Karpas-422 (cell line): Measurements from ENCODE around the gene TAL1. TPM values are rescaled to one million over a fixed set of nuclear protein-coding genes. Genes with fewer than 3 reads are reported as not detected.

ENCODE experiments used
- DNase-seq: peaks from one replicate; pipeline ENCODE4 v3.0.0-alpha.2; 2015
- H2AFZ ChIP-seq: fragments of 200-600 bp; sonication (generic); 2 replicates; pipeline ENCODE4 v1.6.1; 2014; ENCODE audit warnings: antibody characterized with exemption, low read length, mixed read lengths
- H3K27ac ChIP-seq: fragments of 200-600 bp; sonication (generic); 2 replicates; pipeline ENCODE4 v1.5.1; 2014; ENCODE audit warnings: mild to moderate bottlenecking, low read length, moderate library complexity
- H3K27me3 ChIP-seq: fragments of 200-600 bp; sonication (generic); 2 replicates; pipeline ENCODE4 v1.6.1; 2014; ENCODE audit warnings: low read length, mixed read lengths
- H3K36me3 ChIP-seq: fragments of 200-600 bp; sonication (generic); 2 replicates; pipeline ENCODE4 v1.6.1; 2014; ENCODE audit warnings: low read length, mixed read lengths; ENCODE audit not compliant: insufficient read depth
- H3K4me1 ChIP-seq: fragments of 200-600 bp; sonication (generic); 2 replicates; pipeline ENCODE4 v1.6.1; 2014; ENCODE audit warnings: mild to moderate bottlenecking, low read length, mixed read lengths
- H3K4me2 ChIP-seq: fragments of 200-600 bp; sonication (generic); 2 replicates; pipeline ENCODE4 v1.6.1; 2014; ENCODE audit warnings: low read length, low read depth, mild to moderate bottlenecking; ENCODE audit not compliant: poor library complexity, severe bottlenecking
- H3K4me3 ChIP-seq: fragments of 200-600 bp; sonication (generic); 2 replicates; pipeline ENCODE4 v1.5.1; 2014; ENCODE audit warnings: mild to moderate bottlenecking, antibody characterized with exemption, low read length, mixed read lengths
- H3K79me2 ChIP-seq: fragments of 200-600 bp; sonication (generic); 2 replicates; pipeline ENCODE4 v1.6.1; 2014; ENCODE audit warnings: mild to moderate bottlenecking, low read length, mixed read lengths
- H3K9ac ChIP-seq: fragments of 200-600 bp; sonication (generic); 2 replicates; pipeline ENCODE4 v1.6.0; 2014; ENCODE audit warnings: low read length
- H3K9me2 ChIP-seq: fragments of 200-600 bp; sonication (generic), shearing (Covaris generic); replicated peaks from 2 replicates; pipeline ENCODE4 v1.6.0; 2014; ENCODE audit warnings: mild to moderate bottlenecking, low read length, moderate library complexity; ENCODE audit not compliant: insufficient read depth
- H3K9me3 ChIP-seq: fragments of 300-700, 200-600 bp; sonication (generic); 2 replicates; pipeline ENCODE4 v1.6.1; 2014; ENCODE audit warnings: low read length, mixed read lengths
- H4K20me1 ChIP-seq: fragments of 200-600 bp; sonication (generic); 2 replicates; pipeline ENCODE4 v1.6.1; 2014; ENCODE audit warnings: mild to moderate bottlenecking, antibody characterized with exemption, low read length, low read depth; ENCODE audit not compliant: insufficient read depth
- total RNA-seq: library from RNA; depleted of rRNA; stranded (reverse); fragments of >200 nt; shearing (Covaris generic); gene quantifications from 2 replicates; pipeline ENCODE4 v1.2.3, GENCODE V29; 2014; ENCODE audit warnings: low replicate concordance

The TAL1 gene
- total RNA-seq, 1 experiment from 2014 or later = not detected

- Histone ChIP-seq H3K27me3 (no peaks in the 10 kb centered on the region), H3K9ac (no peak overlapping the region), H3K79me2 (no peaks in the 10 kb centered on the region)
Measured at GRCh38 chr1:47226839-47227215, 5.2 kb downstream of the TAL1 start.

GRCh38 chr1:47226121-47226838 is 5.7 kb downstream of the TAL1 start:
- H3K4me3 ChIP-seq = no peak overlapping the region
- no peaks in the 10 kb centered on the region for H3K4me1 ChIP-seq
- H4K20me1 ChIP-seq = no peaks in the 10 kb centered on the region
- H3K27ac ChIP-seq = no peak overlapping the region
- no peaks in the 10 kb centered on the region for H3K27me3 ChIP-seq
- no peak overlapping the region for H3K9ac ChIP-seq
- no peak overlapping the region for H2AFZ ChIP-seq
- no peak overlapping the region for H3K4me2 ChIP-seq
- H3K9me3 ChIP-seq = no peaks in the 10 kb centered on the region
- no peaks in the 10 kb centered on the region for H3K79me2 ChIP-seq
- DNase-seq = no peak
- no peaks in the 10 kb centered on the region for H3K36me3 ChIP-seq
- H3K9me2 ChIP-seq = no peaks in the 10 kb centered on the region

More at GRCh38 chr1:47226839-47227215, 5.2 kb downstream of the TAL1 start:
- Histone ChIP-seq H2AFZ (no peak overlapping the region), H4K20me1 (no peaks in the 10 kb centered on the region), H3K4me1 (no peaks in the 10 kb centered on the region), H3K27ac (no peak overlapping the region), H3K9me3 (no peaks in the 10 kb centered on the region), H3K4me2 (no peak overlapping the region), H3K36me3 (no peaks in the 10 kb centered on the region), H3K9me2 (no peaks in the 10 kb centered on the region), H3K4me3 (no peak overlapping the region)
- no peak for DNase-seq

- no peak overlapping the region for H3K4me2 ChIP-seq
- no peaks in the 10 kb centered on the region for H3K9me3 ChIP-seq
- H3K27me3 ChIP-seq = no peaks in the 10 kb centered on the region
- no peaks in the 10 kb centered on the region for H3K9me2 ChIP-seq
- H3K4me1 ChIP-seq = no peaks in the 10 kb centered on the region
- H3K27ac ChIP-seq = no peak overlapping the region
- no peak for DNase-seq
- H2AFZ ChIP-seq = no peak overlapping the region
- H4K20me1 ChIP-seq = no peaks in the 10 kb centered on the region
- no peak overlapping the region for H3K4me3 ChIP-seq
- H3K36me3 ChIP-seq = no peaks in the 10 kb centered on the region
- no peak overlapping the region for H3K9ac ChIP-seq
- H3K79me2 ChIP-seq = no peaks in the 10 kb centered on the region
Measured at GRCh38 chr1:47225430-47226100, 6.5 kb downstream of the TAL1 start.

- no peak overlapping the region for H3K27ac ChIP-seq
- H2AFZ ChIP-seq = no peak overlapping the region
- no peaks in the 10 kb centered on the region for H3K4me1 ChIP-seq
- no peak overlapping the region for H3K9ac ChIP-seq
- H3K27me3 ChIP-seq = no peaks in the 10 kb centered on the region
- no peaks in the 10 kb centered on the region for H4K20me1 ChIP-seq
- H3K4me3 ChIP-seq = no peak overlapping the region
- H3K9me2 ChIP-seq = no peaks in the 10 kb centered on the region
- H3K9me3 ChIP-seq = no peaks in the 10 kb centered on the region
- no peak overlapping the region for H3K4me2 ChIP-seq
- DNase-seq = no peak
- H3K36me3 ChIP-seq = no peaks in the 10 kb centered on the region
- no peaks in the 10 kb centered on the region for H3K79me2 ChIP-seq
Measured at GRCh38 chr1:47224676-47225399, 7.2 kb downstream of the TAL1 start.

GRCh38 chr1:47223921-47224675 is 7.9 kb downstream of the TAL1 start:
- Histone ChIP-seq H3K9ac (no peak overlapping the region), H2AFZ (no peak overlapping the region), H3K9me2 (no peaks in the 10 kb centered on the region), H3K4me3 (no peak overlapping the region), H3K9me3 (no peaks in the 10 kb centered on the region), H3K4me2 (no peak overlapping the region), H3K27ac (no peak overlapping the region), H4K20me1 (no peaks in the 10 kb centered on the region), H3K4me1 (no peaks in the 10 kb centered on the region), H3K36me3 (no peaks in the 10 kb centered on the region), H3K79me2 (no peaks in the 10 kb centered on the region), H3K27me3 (no peaks in the 10 kb centered on the region)
- DNase-seq = no peak

GRCh38 chr1:47223174-47223920 is 8.7 kb downstream of the TAL1 start:
- H3K27me3 ChIP-seq = no peaks in the 10 kb centered on the region
- H3K4me1 ChIP-seq = no peaks in the 10 kb centered on the region
- H3K79me2 ChIP-seq = no peaks in the 10 kb centered on the region
- H3K36me3 ChIP-seq = no peaks in the 10 kb centered on the region
- no peak overlapping the region for H3K4me3 ChIP-seq
- no peak overlapping the region for H3K27ac ChIP-seq
- no peak overlapping the region for H2AFZ ChIP-seq
- DNase-seq = no peak
- no peaks in the 10 kb centered on the region for H3K9me2 ChIP-seq
- H3K9ac ChIP-seq = no peak overlapping the region
- no peak overlapping the region for H3K4me2 ChIP-seq
- H4K20me1 ChIP-seq = no peaks in the 10 kb centered on the region
- no peaks in the 10 kb centered on the region for H3K9me3 ChIP-seq

- no peaks in the 10 kb centered on the region for H3K27me3 ChIP-seq
- H4K20me1 ChIP-seq = no peaks in the 10 kb centered on the region
Measured at GRCh38 chr1:47222476-47222875, 9.5 kb downstream of the TAL1 start.

More at GRCh38 chr1:47222476-47222875, 9.5 kb downstream of the TAL1 start:
- no peaks in the 10 kb centered on the region for H3K9me2 ChIP-seq
- no peaks in the 10 kb centered on the region for H3K4me1 ChIP-seq
- no peaks in the 10 kb centered on the region for H3K36me3 ChIP-seq
- DNase-seq = no peak
- no peak overlapping the region for H2AFZ ChIP-seq
- H3K79me2 ChIP-seq = no peaks in the 10 kb centered on the region
- H3K4me2 ChIP-seq = no peak overlapping the region
- H3K9me3 ChIP-seq = no peaks in the 10 kb centered on the region
- no peak overlapping the region for H3K4me3 ChIP-seq
- no peak overlapping the region for H3K27ac ChIP-seq
- H3K9ac ChIP-seq = no peak overlapping the region
